PC-9 (cell line): ENCODE data around the gene TGM2.

Experiments used
- CTCF ChIP-seq: fragments of 200-600 bp; sonication (generic); conservative IDR thresholded peaks from 2 replicates; pipeline ENCODE4 v1.6.1; 2017; ENCODE audit warnings: mixed run types, antibody characterized with exemption, mild to moderate bottlenecking, moderate library complexity
- EZH2 ChIP-seq: fragments of 200-600 bp; sonication (generic); IDR thresholded peaks from 2 replicates; pipeline ENCODE4 v1.8.0; 2017; ENCODE audit warnings: antibody characterized with exemption, low read depth

DNA sequence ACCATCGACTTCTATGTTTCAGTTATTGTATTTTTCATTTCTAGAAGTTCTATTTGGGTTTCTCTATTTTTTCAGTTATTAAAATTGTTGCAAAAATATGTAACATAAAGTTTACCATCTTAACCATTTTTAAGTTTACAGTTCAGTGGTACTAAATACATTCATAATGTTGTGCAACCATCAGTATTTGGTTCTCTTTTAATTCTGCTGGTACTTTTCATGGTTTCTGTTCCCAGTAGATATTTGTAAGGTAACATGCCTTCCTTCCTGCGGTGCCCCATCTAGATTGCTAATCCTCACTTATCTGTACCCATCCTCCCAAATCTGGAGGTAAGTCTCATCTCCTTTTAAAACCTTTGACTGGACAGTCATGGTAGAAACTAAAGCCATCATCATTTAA lies 47.9 kb downstream of the TGM2 start:
- no peak for TF ChIP-seq CTCF
- TF ChIP-seq EZH2 = no peak
